ENCODE results near the gene CXCR6. TPM values are rescaled to one million over a fixed set of nuclear protein-coding genes. Genes with fewer than 3 reads are reported as not detected.
A peak's percentile ranks its signal among the peaks of the same experiment; 100 is the strongest.

CXCR6 gene
- total RNA-seq, 1 donor from 2014 or later = not detected

- no peak for DNase-seq (ENCODE audit: extremely low read depth, low read depth, low spot score)
Observed at GRCh38 chr3:45921158-45922038, 21.9 kb upstream of the CXCR6 start.

- no peak for DNase-seq (ENCODE audit: extremely low read depth, low read depth, low spot score)
Observed at GRCh38 chr3:45922039-45922326, 21.3 kb upstream of the CXCR6 start.

DNA sequence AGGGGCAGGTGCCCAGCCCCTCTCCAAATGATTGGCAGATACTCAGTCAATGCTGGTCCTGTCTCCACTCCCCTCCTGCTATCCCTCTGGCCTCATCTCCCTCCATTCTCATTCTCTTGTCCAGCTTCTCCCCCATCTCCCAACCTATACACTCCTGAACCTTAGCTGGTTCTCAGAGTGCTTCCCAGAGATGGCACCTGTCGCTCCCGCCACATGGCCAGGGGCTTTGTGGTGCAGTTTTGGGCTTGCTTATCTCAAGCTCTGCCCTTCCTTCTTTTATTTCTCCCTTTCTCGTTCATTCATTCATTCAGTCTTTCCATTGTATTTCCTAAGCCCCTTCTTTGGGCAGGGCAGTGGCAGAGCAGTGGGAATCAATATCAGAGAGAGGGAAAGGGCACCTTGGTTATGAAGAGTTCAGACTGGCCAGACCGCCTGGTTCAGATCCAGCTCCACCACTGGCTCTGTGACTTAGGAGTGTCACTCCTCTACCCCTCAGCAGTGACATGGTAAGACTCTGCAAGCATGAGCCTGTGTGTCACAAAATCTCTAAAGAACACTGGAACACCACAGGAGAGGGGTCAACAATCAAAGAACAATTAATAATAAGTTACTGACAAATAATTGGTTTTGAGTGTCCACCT is 20.2 kb upstream of the CXCR6 start:
- no peak for DNase-seq (ENCODE audit: extremely low read depth, low read depth, low spot score)

GRCh38 chr3:45923755-45924154 is 19.5 kb upstream of the CXCR6 start:
- DNase-seq (ENCODE audit: extremely low read depth, low read depth, low spot score) = no peak

GRCh38 chr3:45927881-45928280 is 15.4 kb upstream of the CXCR6 start:
- no peak for DNase-seq (ENCODE audit: extremely low read depth, low read depth, low spot score)

GRCh38 chr3:45929042-45929679 is 14.1 kb upstream of the CXCR6 start:
- DNase-seq (ENCODE audit: extremely low read depth, low read depth, low spot score) = no peak

GRCh38 chr3:45931496-45931895 is 11.8 kb upstream of the CXCR6 start:
- DNase-seq (ENCODE audit: extremely low read depth, low read depth, low spot score) = no peak

DNA sequence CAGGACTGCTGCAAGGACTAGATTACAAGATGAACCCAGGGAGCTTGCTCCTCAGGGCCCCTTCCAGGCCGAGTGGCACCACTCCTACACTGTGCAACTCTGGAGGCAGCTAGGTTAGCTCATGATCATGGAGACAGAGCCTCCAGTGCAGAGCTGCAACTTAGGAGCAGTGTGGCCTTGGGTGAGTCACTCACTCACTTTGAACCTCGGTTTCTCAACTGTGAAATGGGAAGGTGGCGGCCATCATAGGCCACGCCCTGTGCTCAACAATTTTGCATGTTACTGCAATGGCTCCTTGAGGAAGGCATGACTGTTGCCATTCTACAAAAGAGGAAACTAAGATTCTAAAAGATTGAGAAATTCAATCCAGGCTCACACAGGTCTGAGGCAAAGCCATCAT is 11.2 kb upstream of the CXCR6 start:
- DNase-seq (ENCODE audit: extremely low read depth, low read depth, low spot score) = no peak

DNA sequence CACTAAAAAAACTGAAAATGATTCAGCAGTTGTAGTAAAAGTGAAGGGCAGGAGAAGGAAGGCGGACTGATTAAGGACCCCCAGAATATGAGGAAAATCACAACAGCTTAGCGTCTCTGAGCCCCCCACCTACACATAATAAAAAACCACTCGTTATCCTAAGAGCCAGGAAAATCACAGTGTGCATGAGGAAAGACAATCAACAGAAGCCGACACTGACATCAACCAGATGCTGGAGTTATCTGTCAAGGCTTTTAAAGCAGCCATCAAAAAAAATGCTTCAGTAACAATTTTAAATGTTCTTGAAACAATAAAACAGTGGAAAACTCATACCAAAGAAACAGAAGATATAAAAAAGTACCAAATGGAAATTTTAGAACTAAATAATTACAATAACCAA is 9.7 kb upstream of the CXCR6 start:
- DNase-seq (ENCODE audit: extremely low read depth, low read depth, low spot score) = no peak

GRCh38 chr3:45936261-45936660 is 7.0 kb upstream of the CXCR6 start:
- no peak for DNase-seq (ENCODE audit: extremely low read depth, low read depth, low spot score)

DNA sequence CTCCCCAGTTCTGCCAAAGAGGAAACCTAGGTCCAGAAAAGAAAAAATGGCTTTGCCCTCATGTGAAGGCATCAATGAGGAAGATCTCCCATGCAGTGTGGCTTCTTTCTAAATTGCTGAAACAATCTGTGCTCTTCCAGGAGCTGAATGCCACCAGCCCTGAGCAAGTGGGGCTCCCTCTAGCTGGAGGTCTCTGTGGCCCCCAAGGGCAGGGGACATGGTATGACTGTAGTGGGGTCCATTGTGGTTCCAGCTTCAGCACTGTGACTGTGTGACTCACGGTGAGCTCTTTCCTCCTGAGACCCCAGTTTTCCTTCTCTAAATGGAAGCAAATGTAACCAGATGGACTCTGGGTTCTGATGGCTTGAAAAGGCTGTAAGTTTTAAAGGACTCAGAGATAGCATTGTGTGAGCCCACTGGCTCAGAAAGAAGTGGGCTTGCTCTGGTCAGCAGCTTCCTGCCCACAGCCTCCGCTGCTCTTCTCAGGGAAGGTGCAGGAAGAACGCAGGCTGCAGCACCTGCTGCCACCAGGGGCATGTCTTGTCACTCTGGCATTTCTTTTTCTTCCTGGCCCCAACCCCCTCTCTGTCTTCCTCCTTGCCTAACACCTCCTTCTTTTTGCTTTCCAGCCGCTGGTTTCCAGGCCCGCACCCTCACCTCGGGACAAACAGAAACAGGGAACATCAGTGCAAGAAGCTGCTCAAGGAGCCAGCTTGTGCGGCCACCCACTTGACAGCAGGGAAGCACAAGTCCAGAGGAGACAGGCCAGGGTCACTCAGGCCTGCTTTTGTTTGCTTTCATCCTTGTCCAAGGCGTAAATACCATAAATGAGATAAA is 5.8 kb upstream of the CXCR6 start:
- no peak for DNase-seq (ENCODE audit: extremely low read depth, low read depth, low spot score)

- no peak for DNase-seq (ENCODE audit: extremely low read depth, low read depth, low spot score)
Observed at GRCh38 chr3:45938043-45938435, 5.2 kb upstream of the CXCR6 start.

DNA sequence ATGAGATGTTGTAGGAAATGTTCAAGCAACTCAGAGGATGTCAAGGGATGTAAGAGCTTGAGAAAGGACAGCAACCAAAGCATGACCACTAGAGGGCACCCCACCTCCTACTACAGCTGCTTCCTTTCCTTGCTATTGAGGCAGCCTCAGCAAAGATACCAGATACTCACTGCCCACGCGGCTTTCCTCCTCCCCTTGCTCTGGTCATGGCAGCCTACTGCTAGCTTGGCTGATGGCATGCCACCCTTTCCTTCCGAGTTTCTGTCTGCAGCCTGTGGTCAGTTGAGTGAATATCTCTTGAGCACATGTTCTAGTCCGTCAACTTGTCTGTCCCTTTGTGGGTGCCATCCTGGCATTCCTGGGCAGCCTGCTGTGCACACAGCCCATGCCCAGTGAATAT is 4.4 kb upstream of the CXCR6 start:
- DNase-seq (ENCODE audit: extremely low read depth, low read depth, low spot score) = peak; percentile 80

- no peak for DNase-seq (ENCODE audit: extremely low read depth, low read depth, low spot score)
Observed at GRCh38 chr3:45939341-45939771, 3.9 kb upstream of the CXCR6 start.

DNA sequence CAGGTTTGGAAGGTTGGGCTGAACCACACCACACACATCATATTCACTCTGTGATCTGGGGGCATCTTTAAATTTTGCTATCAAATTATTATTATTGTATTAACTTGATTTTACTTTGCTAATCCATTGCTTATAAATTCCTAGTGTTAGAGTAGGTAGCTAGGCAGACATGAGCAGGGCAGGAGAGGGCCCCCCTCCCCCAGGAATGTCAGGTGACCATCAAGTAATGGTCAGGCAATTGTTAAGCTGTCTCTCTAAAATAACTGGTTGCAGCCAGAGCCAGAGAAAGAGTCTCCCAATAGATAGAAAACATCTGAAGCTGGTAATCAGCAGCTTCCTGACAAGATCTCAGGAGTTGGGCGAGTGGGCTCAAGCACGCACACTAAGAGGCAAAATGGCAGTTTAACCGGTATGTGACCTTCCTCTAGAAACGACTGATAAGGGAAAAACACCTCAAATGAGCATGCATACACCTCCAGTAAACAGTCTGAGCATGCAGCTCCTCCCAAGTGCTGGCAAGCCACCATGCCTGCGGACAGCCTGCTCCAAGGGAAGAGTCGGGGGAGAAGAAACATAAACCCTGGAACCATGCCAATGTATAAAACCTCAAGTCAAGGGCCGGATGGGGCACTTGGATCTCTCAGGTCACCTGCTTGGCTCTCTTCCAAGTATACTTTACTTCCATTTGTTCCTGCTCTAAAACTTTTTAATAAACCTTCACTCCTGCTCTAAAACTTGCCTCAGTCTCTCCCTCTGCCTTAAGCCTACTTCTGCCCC is 3.1 kb upstream of the CXCR6 start:
- no peak for DNase-seq (ENCODE audit: extremely low read depth, low read depth, low spot score)

DNA sequence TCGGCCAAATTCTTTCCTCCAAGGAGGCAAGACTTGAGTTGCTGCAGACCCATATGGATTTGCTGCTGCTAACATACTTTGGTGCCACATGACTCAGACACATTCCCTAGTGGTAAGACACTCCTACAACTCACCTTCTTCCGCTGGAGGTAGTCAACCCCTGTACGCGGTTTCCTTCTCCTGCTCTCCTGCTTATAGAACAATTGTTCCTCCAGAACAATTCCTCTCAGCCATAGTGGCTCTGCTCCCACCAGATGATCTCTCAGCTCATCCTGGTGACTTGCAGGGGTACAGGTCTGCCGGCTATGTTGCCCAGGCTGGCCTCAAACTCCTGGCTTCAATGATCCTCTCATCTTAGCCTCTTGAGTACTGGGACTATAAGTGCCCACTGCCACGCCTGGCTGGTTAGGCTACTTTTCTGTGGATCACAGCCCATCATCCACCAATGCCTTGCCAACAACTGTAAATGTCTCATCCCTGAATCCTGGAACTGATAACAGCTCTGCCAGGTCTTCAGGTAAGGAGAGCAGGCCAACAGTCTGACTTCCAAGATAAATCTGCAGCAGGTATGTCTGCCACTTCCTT is 2.4 kb upstream of the CXCR6 start:
- DNase-seq (ENCODE audit: extremely low read depth, low read depth, low spot score) = no peak

DNA sequence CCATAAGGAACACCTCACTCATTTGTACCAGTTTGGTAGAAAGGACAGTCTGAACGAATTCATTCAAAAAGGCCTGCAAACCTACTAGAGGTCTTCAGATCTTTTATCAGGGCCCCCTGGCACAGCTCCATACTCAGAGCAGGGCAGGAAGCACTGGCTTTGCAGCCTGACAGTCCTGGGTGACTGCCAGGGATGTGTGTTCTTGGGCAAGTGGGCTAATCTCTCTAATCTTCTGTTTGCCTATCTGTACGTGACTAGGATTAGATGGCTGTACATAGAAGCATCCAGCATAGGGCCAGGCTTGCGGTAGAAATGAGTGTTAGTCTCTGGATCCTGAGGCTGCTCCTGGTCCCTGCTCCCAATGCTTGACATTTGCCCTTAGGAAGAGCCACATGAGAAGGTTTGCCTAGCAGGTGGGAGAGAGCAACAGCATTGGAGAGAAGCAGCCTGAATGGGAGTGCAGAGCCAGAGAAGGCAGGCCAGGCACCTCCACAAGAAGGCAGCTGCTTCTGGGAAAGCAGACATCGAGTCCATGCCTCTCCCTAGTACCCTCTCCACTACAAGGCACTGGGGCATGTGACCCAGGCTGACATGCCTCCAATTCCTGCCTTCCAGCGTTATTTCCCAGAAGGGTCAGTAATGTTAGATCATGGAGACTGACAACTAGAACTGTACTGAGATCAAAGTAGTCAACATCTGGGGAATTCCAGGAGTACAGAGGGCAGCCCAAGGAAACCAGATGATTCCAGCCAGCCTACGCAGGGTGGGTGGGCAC is 1.0 kb upstream of the CXCR6 start:
- DNase-seq (ENCODE audit: extremely low read depth, low read depth, low spot score) = no peak

- no peak for DNase-seq (ENCODE audit: extremely low read depth, low read depth, low spot score)
Observed at GRCh38 chr3:45944830-45945620, 1.8 kb downstream of the CXCR6 start.

All from glomerular endothelial cell (primary cell).